HG02884 (cell line): ENCODE results near the gene A1BG.
"Not testable (repeated sequence)": the region's sequence is repeated elsewhere in the genome, so short reads cannot be mapped to it uniquely, and the experiment has no call there.

ENCODE experiments used
- ATAC-seq: cut with Tn5 transposase; IDR thresholded peaks from one replicate; pipeline ENCODE4 v1.9.1; 2021; ENCODE audit warnings: mild to moderate bottlenecking, moderate library complexity; ENCODE audit not compliant: unreplicated experiment

The A1BG gene

GRCh38 chr19:58338825-58339558 is 14.3 kb downstream of the A1BG start:
- no peak for ATAC-seq

GRCh38 chr19:58338336-58338735 is 15.0 kb downstream of the A1BG start:
- ATAC-seq = no peak

- ATAC-seq = no peak
Measured at GRCh38 chr19:58336820-58337219, 16.5 kb downstream of the A1BG start.

GRCh38 chr19:58336216-58336615 is 17.1 kb downstream of the A1BG start:
- ATAC-seq = no peak

- ATAC-seq = no peak
Measured at GRCh38 chr19:58335630-58336029, 17.7 kb downstream of the A1BG start.

- no peak for ATAC-seq
Measured at GRCh38 chr19:58334691-58335249, 18.5 kb downstream of the A1BG start.

GRCh38 chr19:58332697-58333096 is 20.6 kb downstream of the A1BG start:
- no peak for ATAC-seq

GRCh38 chr19:58330458-58330857 is 22.8 kb downstream of the A1BG start:
- no peak for ATAC-seq

- ATAC-seq = no peak
Measured at GRCh38 chr19:58328999-58329398, 24.3 kb downstream of the A1BG start.

GRCh38 chr19:58326914-58327726 is 26.2 kb downstream of the A1BG start, which contains the start of gene ZSCAN22:
ZSCAN22 (plus strand) TSS chr19:58326994; CDS start chr19:58334803, 7,809 bp downstream.
- peak; percentile 81 for ATAC-seq

- ATAC-seq = peak; percentile 21
Measured at GRCh38 chr19:58326501-58326913, 26.8 kb downstream of the A1BG start.

GRCh38 chr19:58325311-58326022 is 27.8 kb downstream of the A1BG start:
- ATAC-seq = no peak

GRCh38 chr19:58319241-58319640 is 34.1 kb downstream of the A1BG start:
- ATAC-seq = no peak

- ATAC-seq = no peak
Measured at GRCh38 chr19:58318297-58318696, 35.0 kb downstream of the A1BG start.

GRCh38 chr19:58317476-58318072 is 35.7 kb downstream of the A1BG start:
- no peak for ATAC-seq

- no peak for ATAC-seq
Measured at GRCh38 chr19:58315580-58315979, 37.7 kb downstream of the A1BG start.

- ATAC-seq = no peak
Measured at GRCh38 chr19:58311345-58311865, 41.9 kb downstream of the A1BG start.

GRCh38 chr19:58310685-58311084 is 42.6 kb downstream of the A1BG start:
- ATAC-seq = not testable (repeated sequence)

- ATAC-seq = no peak
Measured at GRCh38 chr19:58307736-58308135, 45.6 kb downstream of the A1BG start.

- no peak for ATAC-seq
Measured at GRCh38 chr19:58305932-58306323, 47.4 kb downstream of the A1BG start.
